Upper lobe of left lung (tissue), 4 donors: ENCODE measurements around the gene TTC4.

Source experiments
- EP300 ChIP-seq, 4 donors: sonication (generic); formaldehyde crosslinking; IDR thresholded peaks; one replicate each; pipeline ENCODE4 v1.5.1; 2017; ENCODE audit warnings: antibody characterized with exemption in 4 of 4, control low read depth in 2 of 4
- POLR2A ChIP-seq, 4 donors: fragments of 450-650 bp; IDR thresholded peaks; one replicate each; pipeline ENCODE4 v1.5.1; 2016 to 2017; ENCODE audit warnings: antibody characterized with exemption in 4 of 4, mild to moderate bottlenecking in 2 of 4
- POLR2AphosphoS5 ChIP-seq, 2 donors: sonication (generic); formaldehyde crosslinking; IDR thresholded peaks; one replicate each; pipeline ENCODE4 v1.5.1; 2017; ENCODE audit warnings: antibody characterized with exemption in 2 of 2
- TF ChIP-seq, protein P1 (sequence below), 6 experiments: fragments of 450-650 bp in 4 of 6; fragments of 200-600 bp in 2 of 6; sonication (generic) in 2 of 6; IDR thresholded peaks; one replicate each; pipeline ENCODE4 v1.5.1; 2016 to 2019; ENCODE audit warnings: antibody characterized with exemption in 6 of 6

DNA sequence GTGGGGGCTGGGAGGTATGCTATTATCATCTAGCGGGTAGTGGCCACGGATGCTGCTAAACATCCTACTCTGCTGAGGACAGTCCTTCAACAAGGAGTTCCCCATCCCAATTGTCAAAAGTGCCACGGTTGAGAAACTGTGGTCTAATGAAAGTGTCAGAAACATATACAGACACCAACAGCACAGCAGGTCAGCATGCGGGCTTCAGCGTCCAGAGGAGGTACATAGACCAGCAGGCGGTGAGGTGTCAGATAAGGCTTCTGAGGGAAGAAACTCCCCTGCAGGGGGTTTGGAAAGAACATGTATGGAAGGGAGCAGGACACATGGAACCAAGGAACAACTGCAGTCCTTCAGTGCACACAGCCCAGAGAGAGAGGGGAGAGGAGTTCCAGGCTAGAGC lies 4.8 kb upstream of the TTC4 start:
- TF ChIP-seq, protein P1, sequence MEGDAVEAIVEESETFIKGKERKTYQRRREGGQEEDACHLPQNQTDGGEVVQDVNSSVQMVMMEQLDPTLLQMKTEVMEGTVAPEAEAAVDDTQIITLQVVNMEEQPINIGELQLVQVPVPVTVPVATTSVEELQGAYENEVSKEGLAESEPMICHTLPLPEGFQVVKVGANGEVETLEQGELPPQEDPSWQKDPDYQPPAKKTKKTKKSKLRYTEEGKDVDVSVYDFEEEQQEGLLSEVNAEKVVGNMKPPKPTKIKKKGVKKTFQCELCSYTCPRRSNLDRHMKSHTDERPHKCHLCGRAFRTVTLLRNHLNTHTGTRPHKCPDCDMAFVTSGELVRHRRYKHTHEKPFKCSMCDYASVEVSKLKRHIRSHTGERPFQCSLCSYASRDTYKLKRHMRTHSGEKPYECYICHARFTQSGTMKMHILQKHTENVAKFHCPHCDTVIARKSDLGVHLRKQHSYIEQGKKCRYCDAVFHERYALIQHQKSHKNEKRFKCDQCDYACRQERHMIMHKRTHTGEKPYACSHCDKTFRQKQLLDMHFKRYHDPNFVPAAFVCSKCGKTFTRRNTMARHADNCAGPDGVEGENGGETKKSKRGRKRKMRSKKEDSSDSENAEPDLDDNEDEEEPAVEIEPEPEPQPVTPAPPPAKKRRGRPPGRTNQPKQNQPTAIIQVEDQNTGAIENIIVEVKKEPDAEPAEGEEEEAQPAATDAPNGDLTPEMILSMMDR (IDR thresholded peaks at IDR 0.05), result no peak
- no peak for TF ChIP-seq POLR2AphosphoS5 (IDR thresholded peaks at IDR 0.05)
- TF ChIP-seq POLR2A (IDR thresholded peaks at IDR 0.05), result no peak
- no peak for TF ChIP-seq EP300 (IDR thresholded peaks at IDR 0.05)
